CD4-positive, alpha-beta T cell treated with Interleukin-6 for 4 hours (primary cell): ENCODE results near the gene ACOT7.

Source experiments
- DNase-seq: peaks from one replicate; pipeline ENCODE4 v3.0.0-alpha.2; 2020; ENCODE audit warnings: mixed read lengths

ACOT7 gene

DNA sequence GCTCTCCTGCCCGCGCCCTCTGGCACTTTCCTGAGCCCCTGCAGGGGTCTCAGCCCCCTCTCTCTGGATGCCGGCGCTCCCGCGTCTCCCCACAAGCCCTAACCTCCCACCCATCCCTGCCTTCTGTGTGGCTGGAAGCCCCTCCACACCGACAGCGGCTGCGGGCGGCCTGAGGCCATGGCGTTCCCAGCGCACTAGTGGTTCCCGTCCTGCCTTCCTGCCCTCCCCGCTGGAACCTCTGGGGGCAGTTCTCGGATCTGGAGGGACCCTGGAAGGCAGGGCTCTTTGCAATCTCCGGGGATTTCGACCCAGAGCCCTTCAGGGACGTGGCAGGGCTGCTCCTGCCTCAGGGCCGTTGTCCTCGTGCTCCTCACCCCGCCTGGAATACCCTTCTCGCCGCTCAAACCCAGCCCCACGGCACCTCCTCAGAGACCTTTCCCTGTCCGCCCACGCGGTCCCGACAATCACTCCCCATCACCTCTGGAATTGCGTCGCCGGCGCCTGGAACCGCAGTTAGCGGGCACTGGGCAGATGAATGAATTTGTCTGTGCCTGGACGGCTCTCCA, 30.5 kb upstream of the ACOT7 start:
- no peak for DNase-seq

GRCh38 chr1:6423321-6423999, 29.9 kb upstream of the ACOT7 start:
- peak; percentile 80 for DNase-seq

GRCh38 chr1:6421266-6421665, 27.7 kb upstream of the ACOT7 start:
- DNase-seq = no peak

DNA sequence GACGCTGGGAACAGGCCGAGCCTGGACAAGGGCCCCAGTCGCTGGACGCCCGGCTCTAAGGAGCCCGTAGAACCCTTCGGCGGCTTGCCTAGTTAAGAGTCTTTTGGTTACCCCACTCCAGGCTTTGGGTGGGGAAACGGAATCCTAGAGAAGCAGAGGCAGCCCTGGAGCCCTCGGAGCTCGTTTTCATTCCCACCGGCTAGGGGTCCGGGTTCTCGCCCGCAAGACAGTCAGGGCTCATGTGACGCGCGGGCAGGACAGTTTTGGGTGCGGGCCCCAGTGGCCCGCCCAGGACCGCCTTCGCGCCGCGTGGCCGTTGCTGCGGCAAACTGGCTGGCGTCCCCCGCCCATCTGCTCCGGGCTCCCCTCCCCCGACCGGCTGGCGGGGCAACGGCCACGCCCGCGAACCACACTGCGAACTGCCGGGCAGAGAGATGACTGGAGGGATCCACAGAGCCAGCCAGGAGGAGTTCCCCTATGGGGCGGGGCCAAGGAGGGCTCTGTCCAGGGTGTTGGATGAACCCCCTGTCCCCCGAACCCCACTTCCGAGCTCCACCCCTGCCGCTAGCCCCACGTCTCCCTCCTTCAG, 27.0 kb upstream of the ACOT7 start:
- DNase-seq = no peak

GRCh38 chr1:6419804-6420453, 26.4 kb upstream of the ACOT7 start, which contains the start of gene HES2:
HES2 (minus strand) TSS chr1:6419919; CDS start chr1:6419820, 99 bp downstream.
- DNase-seq = no peak

- peak; percentile 14 for DNase-seq
These were observed 25.8 kb upstream of the ACOT7 start for GRCh38 chr1:6419397-6419803.

GRCh38 chr1:6418668-6419396, 25.3 kb upstream of the ACOT7 start:
- DNase-seq = no peak

DNA sequence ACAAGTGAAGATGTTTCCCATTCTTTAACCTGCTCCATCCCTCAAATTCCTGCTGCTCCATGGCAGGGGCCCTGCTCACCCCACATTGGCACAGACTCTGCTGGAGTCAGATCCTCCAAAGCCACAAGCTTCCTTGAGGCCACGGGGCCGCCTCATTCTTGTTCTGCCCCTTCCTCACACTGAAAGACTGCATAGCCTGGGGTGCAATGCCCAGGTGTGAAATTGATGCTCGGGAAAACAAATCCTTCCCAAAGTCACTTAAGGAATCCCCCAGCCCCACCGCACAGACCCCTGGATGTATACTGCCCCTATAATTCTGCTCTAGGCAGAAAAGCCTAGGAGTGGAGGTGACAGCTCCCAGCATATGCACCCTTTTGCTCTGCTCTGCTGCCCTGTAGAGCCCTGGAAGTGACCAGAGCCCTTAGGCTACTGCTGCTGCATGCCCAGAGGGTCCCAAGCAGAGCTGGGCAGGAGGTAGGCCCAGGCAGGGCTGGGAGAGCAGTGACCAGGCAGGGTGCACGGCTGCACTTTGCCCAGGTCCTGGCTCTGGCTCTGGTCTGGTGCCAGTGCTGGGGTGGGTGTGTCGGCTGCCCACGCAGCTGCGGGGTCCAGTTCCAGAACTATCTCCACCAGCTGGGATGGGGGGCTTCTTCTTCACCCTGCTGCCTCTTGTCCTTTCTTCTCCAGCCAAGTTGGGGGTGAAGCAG, 24.5 kb upstream of the ACOT7 start:
- no peak for DNase-seq

GRCh38 chr1:6416906-6417305, 23.3 kb upstream of the ACOT7 start:
- no peak for DNase-seq

GRCh38 chr1:6416295-6416656, 22.7 kb upstream of the ACOT7 start:
- DNase-seq = no peak

GRCh38 chr1:6414881-6415626, 21.5 kb upstream of the ACOT7 start:
- no peak for DNase-seq

- peak; percentile 52 for DNase-seq
These were observed 20.9 kb upstream of the ACOT7 start for GRCh38 chr1:6414443-6414844.

GRCh38 chr1:6412896-6413295, 19.3 kb upstream of the ACOT7 start:
- no peak for DNase-seq

DNA sequence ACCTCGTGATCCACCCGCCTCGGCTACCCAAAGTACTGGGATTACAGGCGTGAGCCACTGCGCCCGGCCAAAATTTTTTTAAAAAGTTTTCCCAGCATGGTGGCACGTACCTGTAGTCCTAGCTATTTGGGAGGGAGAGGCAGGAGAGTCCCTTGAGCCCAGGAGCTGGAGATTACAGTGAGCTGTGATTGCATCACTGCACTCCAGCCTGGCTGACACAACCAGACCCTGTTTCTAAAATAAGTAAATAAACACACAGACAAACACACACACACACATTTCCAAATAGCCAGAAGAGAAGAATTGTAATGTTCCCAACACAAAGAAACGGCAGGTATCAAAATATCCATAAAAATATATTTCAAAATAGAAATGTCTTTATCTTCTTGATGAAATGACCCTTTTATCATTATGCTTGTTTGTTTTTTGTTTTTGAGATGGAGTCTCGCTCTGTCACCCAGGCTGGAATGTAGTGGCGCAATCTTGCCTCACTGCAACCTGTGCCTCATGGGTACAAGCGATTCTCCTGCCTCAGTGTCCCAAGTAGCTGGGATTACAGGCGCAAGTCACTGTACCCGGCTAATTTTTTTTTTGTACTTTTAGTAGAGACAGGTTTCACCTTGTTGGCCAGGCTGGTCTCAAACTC, 16.8 kb upstream of the ACOT7 start:
- no peak for DNase-seq

GRCh38 chr1:6409733-6410132, 16.2 kb upstream of the ACOT7 start:
- no peak for DNase-seq

- DNase-seq = no peak
These were observed 15.5 kb upstream of the ACOT7 start for GRCh38 chr1:6409053-6409452.

DNA sequence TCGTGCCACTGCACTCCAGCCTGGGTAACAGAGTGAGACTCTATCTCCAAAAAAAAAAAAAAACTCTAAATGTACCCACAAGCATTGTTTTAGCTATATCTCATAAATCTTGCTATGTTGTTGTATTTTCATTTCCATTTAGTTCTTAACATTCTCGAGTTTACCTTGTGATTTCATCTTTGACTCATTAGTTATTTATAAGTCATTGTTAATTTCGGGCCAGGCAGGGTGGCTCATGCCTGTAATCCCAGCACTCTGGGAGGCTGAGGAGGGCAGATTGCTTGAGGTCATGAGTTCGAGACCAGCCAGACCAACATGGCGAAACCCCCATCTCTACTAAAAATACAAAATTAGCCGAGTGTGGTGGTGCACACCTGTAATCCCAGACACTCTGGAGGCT, 14.5 kb upstream of the ACOT7 start:
- no peak for DNase-seq

- DNase-seq = no peak
These were observed 8.1 kb upstream of the ACOT7 start for GRCh38 chr1:6401673-6402072.

GRCh38 chr1:6399294-6399693, 5.7 kb upstream of the ACOT7 start:
- DNase-seq = no peak

DNA sequence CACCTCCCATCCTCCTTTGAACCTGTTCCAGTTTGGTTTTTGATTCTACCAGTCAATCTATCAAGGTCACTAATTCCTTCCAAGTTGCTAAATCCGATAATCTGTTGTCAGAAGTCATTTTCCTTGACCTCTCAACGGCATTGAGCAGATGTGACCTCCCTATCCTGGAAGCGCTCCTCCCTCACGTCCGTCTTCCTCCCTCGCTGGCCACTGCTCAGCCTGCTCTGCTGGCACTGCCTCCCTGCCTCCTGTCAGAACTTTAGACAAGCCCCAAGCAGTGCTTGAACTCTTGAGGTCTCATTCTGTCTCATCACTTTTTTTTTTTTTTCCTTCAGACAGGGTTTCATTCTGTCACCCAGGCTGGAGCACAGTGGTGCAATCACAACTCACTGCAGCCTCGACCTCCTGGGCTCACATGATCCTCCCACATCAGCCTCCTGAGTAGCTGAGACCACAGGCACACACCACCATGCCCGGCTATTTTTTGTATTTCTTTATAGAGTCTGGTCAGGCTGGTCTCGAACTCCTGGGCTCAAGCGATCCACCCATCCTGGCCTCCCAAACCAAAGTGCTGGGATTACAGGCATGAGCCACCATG, 4.4 kb upstream of the ACOT7 start:
- DNase-seq = no peak

DNA sequence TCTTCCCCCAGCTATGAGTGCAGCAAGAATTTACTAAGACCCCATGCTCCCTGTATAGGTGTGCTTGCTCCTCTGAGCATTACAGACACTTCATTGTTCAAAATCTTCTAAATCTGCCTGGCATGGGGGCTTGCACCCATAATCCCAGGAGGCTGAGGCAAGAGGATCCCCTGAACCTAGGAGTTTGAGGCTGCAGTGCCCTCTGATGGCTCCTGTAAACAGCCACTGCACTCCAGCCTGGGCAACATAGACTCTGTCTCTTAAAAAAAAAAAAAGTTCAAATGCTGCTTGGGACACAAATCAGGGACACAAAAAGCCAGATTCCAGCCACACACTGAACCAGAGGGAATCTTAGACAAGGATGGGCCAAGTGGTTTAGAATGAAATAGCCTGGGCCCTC, 3.4 kb upstream of the ACOT7 start:
- no peak for DNase-seq
